Natural killer cell (primary cell): ENCODE measurements around the gene COL25A1. TPM values are rescaled to one million over a fixed set of nuclear protein-coding genes. Genes with fewer than 3 reads are reported as not detected.

Experiments
- ATAC-seq, 3 donors: fragments of 150-1000 bp in 2 of 3; fragments of 200-7000 bp in 1 of 3; cut with Tn5 transposase; 1 replicate in 1 of 3; 2 replicates in 2 of 3; pipeline ENCODE4 v1.10.0; 2021; ENCODE audit warnings: mild to moderate bottlenecking in 2 of 3, moderate library complexity in 2 of 3
- DNase-seq, 2 donors: peaks; one replicate each; pipeline versions ENCODE4 v3.0.0 to v3.0.0-alpha.2; 2013 to 2021; ENCODE audit warnings: mixed read lengths in 1 of 2
- H3K27ac ChIP-seq: one replicate; pipeline ENCODE4 v1.5.1; 2013; ENCODE audit warnings: mild to moderate bottlenecking, low read length
- H3K27me3 ChIP-seq: one replicate; pipeline ENCODE4 v1.6.1; 2013; ENCODE audit warnings: low read length; ENCODE audit not compliant: control insufficient read depth, insufficient read depth
- H3K36me3 ChIP-seq: one replicate; pipeline ENCODE4 v1.6.1; 2013; ENCODE audit warnings: low read length; ENCODE audit not compliant: control insufficient read depth, insufficient read depth
- H3K4me1 ChIP-seq: one replicate; pipeline ENCODE4 v1.6.1; 2013; ENCODE audit warnings: low read length; ENCODE audit not compliant: control insufficient read depth, insufficient read depth
- H3K4me3 ChIP-seq: one replicate; pipeline ENCODE4 v1.5.1; 2013; ENCODE audit warnings: low read length
- H3K9me3 ChIP-seq: one replicate; pipeline ENCODE4 v1.6.1; 2013; ENCODE audit warnings: low read length; ENCODE audit not compliant: control insufficient read depth, insufficient read depth
- H3K27ac Mint-ChIP-seq, 2 donors: one replicate each; pipeline ENCODE4 v1.8.0; 2022; ENCODE audit warnings: mild to moderate bottlenecking in 2 of 2, mixed read lengths in 2 of 2, moderate library complexity in 1 of 2
- H3K27me3 Mint-ChIP-seq, 2 donors: one replicate each; pipeline ENCODE4 v1.8.0; 2022; ENCODE audit warnings: low read depth in 2 of 2, mixed read lengths in 2 of 2
- H3K36me3 Mint-ChIP-seq: one replicate; pipeline ENCODE4 v1.8.0; 2022; ENCODE audit warnings: mixed read lengths
- H3K4me1 Mint-ChIP-seq, 2 donors: one replicate each; pipeline ENCODE4 v1.8.0; 2022; ENCODE audit warnings: mixed read lengths in 2 of 2
- H3K4me3 Mint-ChIP-seq: one replicate; pipeline ENCODE4 v1.8.0; 2022; ENCODE audit warnings: mild to moderate bottlenecking, moderate library complexity, mixed read lengths
- H3K9me3 Mint-ChIP-seq, 2 donors: one replicate each; pipeline ENCODE4 v1.8.0; 2022; ENCODE audit warnings: mixed read lengths in 2 of 2
- WGBS: methylation state at CpG from one replicate; pipeline ENCODE4 v1.1.7; 2013; ENCODE audit warnings: missing lambda C conversion rate; ENCODE audit not compliant: insufficient coverage; 5-methylcytosine and 5-hydroxymethylcytosine counted together
- intact Hi-C: fragments of 100-400 bp; cut with micrococcal nuclease; formaldehyde crosslinking; loops from one replicate; pipeline ENCODE4 v1.14.2; 2022
- total RNA-seq, 4 donors: library from RNA; stranded (reverse); fragments of 120-200 nt in 1 of 4; gene quantifications; one replicate each; pipeline versions ENCODE4 v1.2.3 to v1.2.4, GENCODE V29; 2013 to 2022
- TF ChIP-seq, protein P1 (sequence below): fragments of 200-600 bp; IDR thresholded peaks from one replicate; pipeline ENCODE4 v1.8.0; 2022; ENCODE audit warnings: antibody characterized with exemption

COL25A1 gene
- total RNA-seq, 3 donors from 2014 or later (not counting 1 experiment from before 2014, with no cell fraction given) = 0.08 TPM; not detected in 2

DNA sequence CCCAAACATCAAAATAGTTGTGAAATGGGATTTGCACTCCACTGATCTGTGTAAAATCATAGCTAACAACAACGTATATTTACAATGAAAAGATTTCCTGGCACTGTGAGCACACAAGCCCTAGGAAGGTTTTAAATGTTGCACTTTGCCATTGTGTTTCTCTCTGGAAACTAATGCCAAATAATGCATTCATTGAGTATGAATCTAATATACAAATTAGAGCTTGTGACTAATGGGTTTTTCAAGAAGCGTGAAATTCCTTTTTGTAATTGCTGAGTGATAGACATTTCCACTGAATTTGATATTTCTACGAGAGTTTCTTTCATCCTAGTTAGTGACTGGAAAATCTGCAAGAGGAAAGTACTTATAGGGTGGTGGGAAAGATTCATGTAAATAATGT is 135.9 kb downstream of the COL25A1 start:
- no peak for DNase-seq
- Mint-ChIP-seq H3K27me3 (peaks cover 3 to 6% of the 10 kb centered on the region in 2 donors), H3K36me3 (no peaks in the 10 kb centered on the region), H3K27ac (no peak overlapping the region), H3K9me3 (peaks cover 0 to 2% of the 10 kb centered on the region in 2 donors), H3K4me3 (no peak overlapping the region), H3K4me1 (no peaks in the 10 kb centered on the region)
- Histone ChIP-seq H3K27me3 (no peaks in the 10 kb centered on the region), H3K36me3 (no peaks in the 10 kb centered on the region), H3K4me1 (no peaks in the 10 kb centered on the region), H3K27ac (no peak overlapping the region), H3K9me3 (no peaks in the 10 kb centered on the region), H3K4me3 (no peak overlapping the region)
- no peak for ATAC-seq
- 80% methylated on average over 3 of the region's 3 CpGs for WGBS
- TF ChIP-seq, protein P1, sequence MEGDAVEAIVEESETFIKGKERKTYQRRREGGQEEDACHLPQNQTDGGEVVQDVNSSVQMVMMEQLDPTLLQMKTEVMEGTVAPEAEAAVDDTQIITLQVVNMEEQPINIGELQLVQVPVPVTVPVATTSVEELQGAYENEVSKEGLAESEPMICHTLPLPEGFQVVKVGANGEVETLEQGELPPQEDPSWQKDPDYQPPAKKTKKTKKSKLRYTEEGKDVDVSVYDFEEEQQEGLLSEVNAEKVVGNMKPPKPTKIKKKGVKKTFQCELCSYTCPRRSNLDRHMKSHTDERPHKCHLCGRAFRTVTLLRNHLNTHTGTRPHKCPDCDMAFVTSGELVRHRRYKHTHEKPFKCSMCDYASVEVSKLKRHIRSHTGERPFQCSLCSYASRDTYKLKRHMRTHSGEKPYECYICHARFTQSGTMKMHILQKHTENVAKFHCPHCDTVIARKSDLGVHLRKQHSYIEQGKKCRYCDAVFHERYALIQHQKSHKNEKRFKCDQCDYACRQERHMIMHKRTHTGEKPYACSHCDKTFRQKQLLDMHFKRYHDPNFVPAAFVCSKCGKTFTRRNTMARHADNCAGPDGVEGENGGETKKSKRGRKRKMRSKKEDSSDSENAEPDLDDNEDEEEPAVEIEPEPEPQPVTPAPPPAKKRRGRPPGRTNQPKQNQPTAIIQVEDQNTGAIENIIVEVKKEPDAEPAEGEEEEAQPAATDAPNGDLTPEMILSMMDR = no peak
- intact Hi-C loops = no loop called here

DNA sequence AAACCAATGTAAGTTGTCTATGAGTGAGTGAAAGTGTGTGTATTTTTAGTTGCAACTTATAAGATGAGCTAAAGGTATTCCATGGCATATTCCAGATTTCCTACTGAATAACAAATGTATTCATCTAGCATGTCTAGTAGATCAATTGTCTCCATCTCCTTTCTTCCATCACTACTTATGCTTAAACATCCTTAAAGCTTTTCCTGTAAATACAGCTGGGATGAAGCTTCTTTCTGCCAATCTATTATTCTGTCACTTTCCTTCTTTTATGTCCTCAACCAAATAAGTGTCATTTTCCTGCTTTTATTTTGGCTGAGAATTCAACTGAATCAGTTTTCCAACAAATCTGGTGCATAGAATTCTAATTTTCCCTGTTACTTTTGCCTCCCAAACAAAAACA is 136.3 kb downstream of the COL25A1 start:
- intact Hi-C loops = no loop called here

DNA sequence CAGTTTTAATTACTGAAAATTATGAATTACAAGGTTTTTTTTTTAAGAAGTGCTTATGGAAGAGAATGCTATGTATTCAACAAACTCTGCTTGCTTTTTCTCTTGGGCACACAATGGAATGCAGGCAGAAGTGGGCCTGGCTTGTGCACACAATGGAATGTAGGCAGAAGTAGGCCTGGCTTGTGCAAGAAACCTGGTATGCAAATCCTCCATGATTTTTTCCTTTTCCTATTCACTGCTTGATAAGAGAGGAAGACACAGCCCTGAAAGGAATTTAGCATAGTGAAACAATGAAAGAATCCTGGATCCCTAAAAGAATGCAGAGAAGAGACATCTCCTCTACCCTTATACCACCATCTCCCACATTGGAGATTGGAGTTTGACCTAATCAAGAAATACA is 138.4 kb downstream of the COL25A1 start:
- no peaks in the 10 kb centered on the region for H3K4me1 ChIP-seq
- TF ChIP-seq, protein P1 = no peak
- no peaks in the 10 kb centered on the region for H3K9me3 ChIP-seq
- intact Hi-C loops = no loop called here
- Mint-ChIP-seq H3K36me3 (no peaks in the 10 kb centered on the region), H3K27ac (no peak overlapping the region), H3K4me3 (no peak overlapping the region), H3K27me3 (peaks cover 3 to 6% of the 10 kb centered on the region in 2 donors), H3K9me3 (peaks cover 0 to 2% of the 10 kb centered on the region in 2 donors), H3K4me1 (no peaks in the 10 kb centered on the region)
- ATAC-seq (no peak), DNase-seq (no peak)
- no peaks in the 10 kb centered on the region for H3K27me3 ChIP-seq
- no peak overlapping the region for H3K27ac ChIP-seq
- H3K4me3 ChIP-seq = no peak overlapping the region
- H3K36me3 ChIP-seq = no peaks in the 10 kb centered on the region

More for the DNA sequence above, 136.3 kb downstream of the COL25A1 start:
- Mint-ChIP-seq H3K9me3 (peaks cover 0 to 2% of the 10 kb centered on the region in 2 donors), H3K36me3 (no peaks in the 10 kb centered on the region), H3K4me1 (no peaks in the 10 kb centered on the region), H3K4me3 (no peak overlapping the region), H3K27ac (no peak overlapping the region), H3K27me3 (peaks cover 3 to 6% of the 10 kb centered on the region in 2 donors)
- Histone ChIP-seq H3K36me3 (no peaks in the 10 kb centered on the region), H3K9me3 (no peaks in the 10 kb centered on the region), H3K4me1 (no peaks in the 10 kb centered on the region), H3K4me3 (no peak overlapping the region), H3K27me3 (no peaks in the 10 kb centered on the region), H3K27ac (no peak overlapping the region)
- TF ChIP-seq, protein P1 = no peak
- no peak for DNase-seq
- no peak for ATAC-seq

DNA sequence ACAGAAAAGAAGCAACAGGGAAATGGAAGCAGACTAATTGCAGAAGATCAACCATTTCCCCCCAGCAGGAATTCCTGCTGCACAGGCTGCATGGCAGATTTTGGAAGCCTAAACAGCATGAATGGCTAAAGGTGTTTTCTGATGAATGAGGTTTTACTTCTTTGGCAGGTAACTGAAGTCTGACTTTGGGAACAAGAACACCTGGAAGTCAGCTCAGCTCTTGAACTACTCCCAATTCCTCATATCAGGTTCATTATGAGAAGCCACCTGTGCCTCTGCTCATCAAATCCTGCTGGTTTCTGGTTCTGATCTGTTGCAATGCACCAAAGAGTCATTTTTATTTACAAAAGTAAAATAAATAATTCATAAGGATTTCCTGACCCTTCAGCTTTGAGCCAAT is 139.0 kb downstream of the COL25A1 start:
- DNase-seq = no peak
- Mint-ChIP-seq H3K27me3 (peaks cover 3 to 6% of the 10 kb centered on the region in 2 donors), H3K36me3 (no peaks in the 10 kb centered on the region), H3K9me3 (peaks cover 0 to 2% of the 10 kb centered on the region in 2 donors), H3K4me3 (no peak overlapping the region), H3K27ac (no peak overlapping the region), H3K4me1 (no peaks in the 10 kb centered on the region)
- H3K4me1 ChIP-seq = no peaks in the 10 kb centered on the region
- H3K27ac ChIP-seq = no peak overlapping the region
- H3K27me3 ChIP-seq = no peaks in the 10 kb centered on the region
- TF ChIP-seq, protein P1 = no peak
- H3K36me3 ChIP-seq = no peaks in the 10 kb centered on the region
- ATAC-seq = no peak
- no peak overlapping the region for H3K4me3 ChIP-seq
- intact Hi-C loops = no loop called here
- no peaks in the 10 kb centered on the region for H3K9me3 ChIP-seq
